GM19238 (cell line): ENCODE measurements around the gene CDC42.
A peak's percentile ranks its signal among the peaks of the same experiment; 100 is the strongest.

Source experiments
- DNase-seq: peaks from one replicate; pipeline ENCODE4 v3.0.0; 2011; ENCODE audit warnings: low spot score; ENCODE audit not compliant: insufficient read length

The CDC42 gene

GRCh38 chr1:22128392-22128791, 75.9 kb downstream of the CDC42 start:
- DNase-seq: no peak

- DNase-seq: no peak
These were observed 77.1 kb downstream of the CDC42 start for GRCh38 chr1:22129501-22130117.

- no peak for DNase-seq
These were observed 78.6 kb downstream of the CDC42 start for GRCh38 chr1:22131062-22131461.

GRCh38 chr1:22131875-22132486, 79.5 kb downstream of the CDC42 start:
- DNase-seq: peak; percentile 87

- no peak for DNase-seq
These were observed 80.2 kb downstream of the CDC42 start for GRCh38 chr1:22132517-22133235.

- no peak for DNase-seq
These were observed 80.9 kb downstream of the CDC42 start for GRCh38 chr1:22133247-22133930.

- no peak for DNase-seq
These were observed 81.4 kb downstream of the CDC42 start for GRCh38 chr1:22133931-22134324.

- DNase-seq: no peak
These were observed 84.7 kb downstream of the CDC42 start for GRCh38 chr1:22137004-22137720.

GRCh38 chr1:22139066-22139594, 86.6 kb downstream of the CDC42 start:
- no peak for DNase-seq

- no peak for DNase-seq
These were observed 87.3 kb downstream of the CDC42 start for GRCh38 chr1:22139817-22140216.
